Lower leg skin (tissue), 3 donors: ENCODE data around the gene TASP1.

Experiments used
- POLR2A ChIP-seq, 2 donors: fragments of 450-650 bp; IDR thresholded peaks; one replicate each; pipeline ENCODE4 v1.6.1; 2016 to 2017; ENCODE audit warnings: antibody characterized with exemption in 2 of 2, mild to moderate bottlenecking in 1 of 2, moderate library complexity in 1 of 2
- TF ChIP-seq, protein P1 (sequence below), 3 donors: fragments of 450-650 bp; IDR thresholded peaks; one replicate each; pipeline ENCODE4 v1.5.1; 2016; ENCODE audit warnings: antibody characterized with exemption in 3 of 3, mild to moderate bottlenecking in 3 of 3, moderate library complexity in 2 of 3

DNA sequence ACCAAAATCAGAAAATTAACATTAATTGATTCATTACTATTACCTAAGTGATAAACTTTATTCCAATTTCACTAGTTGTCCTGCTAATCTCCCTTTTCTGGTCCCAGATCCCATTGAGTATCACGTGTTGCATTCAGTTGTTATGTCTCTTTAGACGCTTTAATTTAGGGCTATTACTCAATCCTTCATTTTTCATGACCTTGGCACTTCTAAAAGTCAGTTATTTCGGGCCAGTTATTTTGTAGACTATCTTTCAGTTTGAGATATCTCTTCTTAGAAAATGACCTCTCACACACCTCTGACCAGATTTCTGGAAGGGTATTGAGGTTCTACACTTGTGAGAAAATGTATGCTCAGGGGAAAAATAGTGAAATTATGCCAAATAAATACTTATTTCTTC is 34.0 kb upstream of the TASP1 start:
- TF ChIP-seq, protein P1, sequence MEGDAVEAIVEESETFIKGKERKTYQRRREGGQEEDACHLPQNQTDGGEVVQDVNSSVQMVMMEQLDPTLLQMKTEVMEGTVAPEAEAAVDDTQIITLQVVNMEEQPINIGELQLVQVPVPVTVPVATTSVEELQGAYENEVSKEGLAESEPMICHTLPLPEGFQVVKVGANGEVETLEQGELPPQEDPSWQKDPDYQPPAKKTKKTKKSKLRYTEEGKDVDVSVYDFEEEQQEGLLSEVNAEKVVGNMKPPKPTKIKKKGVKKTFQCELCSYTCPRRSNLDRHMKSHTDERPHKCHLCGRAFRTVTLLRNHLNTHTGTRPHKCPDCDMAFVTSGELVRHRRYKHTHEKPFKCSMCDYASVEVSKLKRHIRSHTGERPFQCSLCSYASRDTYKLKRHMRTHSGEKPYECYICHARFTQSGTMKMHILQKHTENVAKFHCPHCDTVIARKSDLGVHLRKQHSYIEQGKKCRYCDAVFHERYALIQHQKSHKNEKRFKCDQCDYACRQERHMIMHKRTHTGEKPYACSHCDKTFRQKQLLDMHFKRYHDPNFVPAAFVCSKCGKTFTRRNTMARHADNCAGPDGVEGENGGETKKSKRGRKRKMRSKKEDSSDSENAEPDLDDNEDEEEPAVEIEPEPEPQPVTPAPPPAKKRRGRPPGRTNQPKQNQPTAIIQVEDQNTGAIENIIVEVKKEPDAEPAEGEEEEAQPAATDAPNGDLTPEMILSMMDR (IDR thresholded peaks at IDR 0.05) = no peak
- TF ChIP-seq POLR2A (IDR thresholded peaks at IDR 0.05) = no peak
